Spleen (tissue), 7 donors: ENCODE data around the gene MSANTD2.

Experiments used
- CTCF ChIP-seq, 11 experiments: fragments of 200-600 bp in 7 of 11; fragments of 450-650 bp in 4 of 11; sonication (generic) in 4 of 11; IDR thresholded peaks in 8 of 11; conservative IDR thresholded peaks in 3 of 11; 1 replicate in 7 of 11; 2 replicates in 4 of 11; pipeline versions ENCODE4 v1.4.0 to v1.8.0; 2016 to 2021; ENCODE audit warnings: antibody characterized with exemption in 11 of 11, inconsistent platforms in 4 of 11, mild to moderate bottlenecking in 1 of 11
- POLR2A ChIP-seq, 3 donors: fragments of 450-650 bp; IDR thresholded peaks; one replicate each; pipeline ENCODE4 v1.5.1; 2017; ENCODE audit warnings: antibody characterized with exemption in 3 of 3, mild to moderate bottlenecking in 1 of 3
- donor health status: DM: no; HTN: no; CAD: no; lungs with moderate emphysema.
- donor health status: DM: no; HTN: no; CAD: no.
- donor health status: DM: no; HTN: no; CAD: no.

- TF ChIP-seq CTCF (IDR thresholded peaks at IDR 0.05 in 8 of 11, conservative IDR thresholded peaks at IDR 0.05 in 3 of 11) (no peak), POLR2A (IDR thresholded peaks at IDR 0.05) (no peak)
Measured at GRCh38 chr11:124747406-124748099, 52.7 kb downstream of the MSANTD2 start.
